Mucosa of rectum (tissue), 2 donors: Measurements from ENCODE around the gene PPP2R5C.

Source experiments
- H3K27ac ChIP-seq, 2 donors: one replicate each; pipeline ENCODE4 v1.7.0; 2013; ENCODE audit warnings: inconsistent platforms in 2 of 2, low read depth in 2 of 2, low read length in 2 of 2
- H3K27me3 ChIP-seq, 2 donors: one replicate each; pipeline ENCODE4 v1.7.0; 2013; ENCODE audit warnings: low read length in 2 of 2; ENCODE audit not compliant: control insufficient read depth in 2 of 2, insufficient read depth in 2 of 2
- H3K36me3 ChIP-seq, 2 donors: one replicate each; pipeline ENCODE4 v1.7.0; 2013; ENCODE audit warnings: low read length in 2 of 2; ENCODE audit not compliant: control insufficient read depth in 2 of 2, insufficient read depth in 2 of 2
- H3K4me1 ChIP-seq, 2 donors: one replicate each; pipeline ENCODE4 v1.7.0; 2013; ENCODE audit warnings: low read length in 2 of 2, mild to moderate bottlenecking in 1 of 2; ENCODE audit not compliant: control insufficient read depth in 2 of 2, insufficient read depth in 2 of 2
- H3K4me3 ChIP-seq, 2 donors: one replicate each; pipeline ENCODE4 v1.7.0; 2013; ENCODE audit warnings: low read length in 2 of 2
- H3K9ac ChIP-seq, 2 donors: one replicate each; pipeline ENCODE4 v1.7.0; 2013; ENCODE audit warnings: low read length in 2 of 2, low read depth in 1 of 2, mild to moderate bottlenecking in 1 of 2
- H3K9me3 ChIP-seq, 2 donors: one replicate each; pipeline ENCODE4 v1.7.0; 2013; ENCODE audit warnings: low read length in 2 of 2; ENCODE audit not compliant: control insufficient read depth in 2 of 2
- donor health status: healthy.
- donor health status: Normal muscosa, but diverticular disease.

Gene PPP2R5C

GRCh38 chr14:101958418-101959180 is 197.1 kb downstream of the PPP2R5C start:
- Histone ChIP-seq H3K36me3 (no peaks in the 10 kb centered on the region), H3K9me3 (no peaks in the 10 kb centered on the region), H3K4me3 (no peak overlapping the region), H3K27me3 (no peaks in the 10 kb centered on the region), H3K4me1 (peaks cover 2 to 3% of the 10 kb centered on the region in 2 donors), H3K9ac (no peak overlapping the region), H3K27ac (no peak overlapping the region)

GRCh38 chr14:101959277-101959676 is 197.8 kb downstream of the PPP2R5C start:
- H3K4me1 ChIP-seq = peaks cover 5 to 8% of the 10 kb centered on the region in 2 donors
- no peak overlapping the region for H3K27ac ChIP-seq
- H3K9ac ChIP-seq = no peak overlapping the region
- H3K36me3 ChIP-seq = no peaks in the 10 kb centered on the region
- no peaks in the 10 kb centered on the region for H3K9me3 ChIP-seq
- H3K27me3 ChIP-seq = no peaks in the 10 kb centered on the region
- no peak overlapping the region for H3K4me3 ChIP-seq

GRCh38 chr14:101960225-101960624 is 198.7 kb downstream of the PPP2R5C start:
- Histone ChIP-seq H3K36me3 (no peaks in the 10 kb centered on the region), H3K4me3 (no peak overlapping the region), H3K4me1 (peaks cover 5 to 8% of the 10 kb centered on the region in 2 donors), H3K27ac (no peak overlapping the region), H3K27me3 (no peaks in the 10 kb centered on the region), H3K9ac (no peak overlapping the region), H3K9me3 (no peaks in the 10 kb centered on the region)

GRCh38 chr14:101961011-101961721 is 199.7 kb downstream of the PPP2R5C start:
- peak overlapping the region; percentile 21 to 34 for H3K9ac ChIP-seq
- no peak overlapping the region for H3K4me3 ChIP-seq
- no peak overlapping the region for H3K27ac ChIP-seq
- no peaks in the 10 kb centered on the region for H3K27me3 ChIP-seq
- no peaks in the 10 kb centered on the region for H3K36me3 ChIP-seq
- no peaks in the 10 kb centered on the region for H3K9me3 ChIP-seq
- H3K4me1 ChIP-seq = peaks cover 12 to 16% of the 10 kb centered on the region in 2 donors

GRCh38 chr14:101961746-101962502 is 200.4 kb downstream of the PPP2R5C start:
- no peak overlapping the region for H3K9ac ChIP-seq
- H3K4me1 ChIP-seq = peaks cover 12 to 19% of the 10 kb centered on the region in 2 donors
- no peak overlapping the region for H3K4me3 ChIP-seq
- no peaks in the 10 kb centered on the region for H3K9me3 ChIP-seq
- no peak overlapping the region for H3K27ac ChIP-seq
- no peaks in the 10 kb centered on the region for H3K36me3 ChIP-seq
- no peaks in the 10 kb centered on the region for H3K27me3 ChIP-seq

- Histone ChIP-seq H3K9me3 (no peaks in the 10 kb centered on the region), H3K4me3 (no peak overlapping the region), H3K9ac (no peak overlapping the region), H3K36me3 (no peaks in the 10 kb centered on the region), H3K27ac (no peak overlapping the region), H3K4me1 (peaks cover 12 to 19% of the 10 kb centered on the region in 2 donors), H3K27me3 (no peaks in the 10 kb centered on the region)
These were observed 201.0 kb downstream of the PPP2R5C start for GRCh38 chr14:101962503-101962874.

GRCh38 chr14:101963052-101963451 is 201.5 kb downstream of the PPP2R5C start:
- no peak overlapping the region for H3K27ac ChIP-seq
- no peaks in the 10 kb centered on the region for H3K9me3 ChIP-seq
- no peak overlapping the region for H3K9ac ChIP-seq
- H3K4me1 ChIP-seq = peaks cover 15 to 19% of the 10 kb centered on the region in 2 donors
- no peak overlapping the region for H3K4me3 ChIP-seq
- H3K36me3 ChIP-seq = no peaks in the 10 kb centered on the region
- H3K27me3 ChIP-seq = no peaks in the 10 kb centered on the region

- peak overlapping the region; percentile 6 to 50 for H3K4me3 ChIP-seq
- H3K9me3 ChIP-seq = no peaks in the 10 kb centered on the region
- H3K27ac ChIP-seq = no peak overlapping the region
- H3K27me3 ChIP-seq = no peaks in the 10 kb centered on the region
- H3K4me1 ChIP-seq = peaks cover 17 to 19% of the 10 kb centered on the region in 2 donors
- peak overlapping the region; percentile 2 to 40 for H3K9ac ChIP-seq
- H3K36me3 ChIP-seq = no peaks in the 10 kb centered on the region
These were observed 202.3 kb downstream of the PPP2R5C start for GRCh38 chr14:101963656-101964296.

- H3K36me3 ChIP-seq = peaks cover 3% of the 10 kb centered on the region in 2 donors
- peak within 1 kb of the TSS; percentile 90 to 93 for H3K9ac ChIP-seq
- H3K9me3 ChIP-seq = no peaks in the 10 kb centered on the region
- peak within 1 kb of the TSS; percentile 93 to 95 for H3K27ac ChIP-seq
- peak within 1 kb of the TSS; percentile 75 to 93 for H3K4me3 ChIP-seq
- H3K4me1 ChIP-seq = peaks cover 17 to 19% of the 10 kb centered on the region in 2 donors
- H3K27me3 ChIP-seq = no peaks in the 10 kb centered on the region
These were observed 203.0 kb downstream of the PPP2R5C start, which contains the start of gene DYNC1H1 for GRCh38 chr14:101964297-101965180. Gene DYNC1H1, plus strand, starts transcription at chr14:101964573. Its CDS starts 119 bp downstream, at chr14:101964692.
